HG03575 (cell line): ENCODE results near the gene GRM7.

Source experiments
- ATAC-seq: cut with Tn5 transposase; IDR thresholded peaks from one replicate; pipeline ENCODE4 v1.9.1; 2021; ENCODE audit not compliant: unreplicated experiment, insufficient number of reproducible peaks, low FRiP score; ENCODE audit errors: extremely low read depth

Gene GRM7

DNA sequence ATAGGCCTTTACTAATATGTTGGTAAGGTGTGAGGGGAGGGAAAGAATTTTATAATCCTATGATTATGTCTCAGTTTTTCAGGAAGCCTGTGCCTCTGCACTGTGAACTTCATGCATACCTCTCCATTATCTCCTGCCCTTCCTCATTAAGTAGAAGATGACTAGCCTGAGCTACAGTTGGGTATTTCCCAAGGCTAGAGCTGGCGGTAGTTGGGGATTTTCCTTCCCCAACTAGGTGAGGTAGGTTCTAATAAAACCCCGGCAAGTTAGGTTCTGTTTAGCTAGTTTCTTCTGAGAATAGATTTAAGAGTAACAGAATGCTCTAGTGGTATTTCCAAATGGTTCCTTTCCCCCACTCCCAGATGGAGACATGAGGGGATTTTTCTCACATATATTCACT is 414.5 kb downstream of the GRM7 start:
- no peak for ATAC-seq

DNA sequence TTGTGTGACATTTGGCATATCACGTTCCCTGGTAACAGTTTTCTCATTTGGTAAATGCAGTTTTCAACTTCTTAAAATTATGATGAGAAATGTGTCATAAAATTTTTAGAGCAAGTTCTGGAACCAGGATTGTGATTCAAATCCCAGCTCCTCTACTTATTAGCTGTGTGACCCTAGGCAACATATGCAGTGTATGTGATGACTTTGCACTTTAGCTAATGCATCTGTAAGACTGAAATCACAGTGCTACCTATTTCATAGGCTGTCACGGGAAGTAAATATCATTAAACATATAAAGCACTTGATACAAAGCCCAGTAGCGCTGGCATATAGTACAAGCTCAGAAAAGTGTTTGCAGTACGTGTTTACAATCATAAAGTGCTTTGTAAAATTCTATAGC is 419.4 kb downstream of the GRM7 start:
- ATAC-seq = no peak

DNA sequence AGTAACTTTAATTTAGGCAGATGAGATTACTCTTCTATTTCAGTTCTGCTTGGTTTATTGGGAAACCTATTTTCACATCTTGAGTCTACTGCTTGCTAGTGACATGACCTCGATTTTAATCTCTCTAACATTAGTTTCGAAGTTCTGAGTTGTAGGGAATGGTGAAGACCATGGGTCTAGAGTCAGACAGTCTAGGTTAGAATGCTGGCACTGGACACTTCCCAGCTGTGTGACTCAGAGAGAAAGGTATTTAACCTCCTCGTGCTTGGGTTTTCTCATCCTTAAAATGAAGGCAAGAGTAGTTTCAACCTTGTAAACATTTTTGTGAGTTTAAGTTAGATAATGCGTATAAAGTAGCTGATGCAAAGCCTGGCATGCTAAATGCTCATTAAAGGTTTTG is 422.1 kb downstream of the GRM7 start:
- ATAC-seq = no peak

DNA sequence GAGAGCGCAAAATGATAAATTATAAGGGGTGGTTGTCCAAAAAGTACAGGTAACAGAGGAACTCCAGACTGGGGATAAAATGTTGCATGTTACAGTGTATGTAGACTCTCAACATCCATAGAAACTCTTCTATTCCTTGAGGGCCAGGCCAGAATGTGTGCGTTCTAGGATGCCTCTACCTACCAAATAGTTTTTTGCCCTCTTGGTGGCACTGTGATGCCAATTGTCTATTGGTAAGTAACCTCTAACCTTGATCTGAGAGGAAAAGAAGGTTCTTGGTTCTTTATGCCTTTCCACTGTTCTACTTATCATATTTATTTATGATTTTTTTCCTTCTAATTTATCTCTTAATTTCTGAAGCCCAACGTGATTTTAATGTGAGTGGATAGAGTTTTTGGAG is 424.6 kb downstream of the GRM7 start:
- no peak for ATAC-seq

DNA sequence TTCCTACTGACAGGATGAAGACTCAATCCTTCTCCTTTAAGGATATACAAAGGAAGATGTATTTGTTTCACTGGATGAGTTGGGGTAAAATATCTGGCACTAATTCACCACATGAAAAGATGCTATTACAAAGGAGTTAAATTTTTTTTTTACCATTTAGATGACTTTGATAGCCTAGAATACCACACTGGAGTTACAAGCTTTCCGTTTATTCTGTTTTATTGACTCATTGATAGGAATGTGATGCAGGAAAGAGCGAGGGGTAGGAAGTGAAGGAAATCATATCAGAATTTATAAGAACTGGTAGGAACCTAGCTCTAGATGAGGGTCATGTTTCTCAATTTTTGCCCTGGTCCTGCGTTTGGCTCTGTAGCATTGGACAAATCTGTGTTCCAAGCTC is 427.2 kb downstream of the GRM7 start:
- no peak for ATAC-seq

DNA sequence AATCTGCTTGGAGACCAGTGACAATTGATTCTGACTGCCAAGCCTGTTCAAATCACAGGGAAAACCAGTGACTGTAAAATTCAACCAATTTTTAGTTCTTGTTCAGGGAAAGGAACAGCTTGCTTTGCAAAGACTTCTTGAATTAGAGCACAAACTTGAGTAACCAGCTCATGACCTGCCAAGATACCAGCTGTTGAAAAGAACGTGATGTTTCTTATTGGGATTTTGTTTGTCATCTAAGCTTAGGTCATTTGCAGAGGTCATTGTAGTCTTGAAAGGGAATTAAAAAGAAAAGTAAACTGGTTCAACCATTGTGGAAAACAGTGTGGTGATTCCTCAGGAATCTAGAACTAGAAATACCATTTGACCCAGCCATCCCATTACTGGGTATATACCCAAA is 428.2 kb downstream of the GRM7 start:
- no peak for ATAC-seq

DNA sequence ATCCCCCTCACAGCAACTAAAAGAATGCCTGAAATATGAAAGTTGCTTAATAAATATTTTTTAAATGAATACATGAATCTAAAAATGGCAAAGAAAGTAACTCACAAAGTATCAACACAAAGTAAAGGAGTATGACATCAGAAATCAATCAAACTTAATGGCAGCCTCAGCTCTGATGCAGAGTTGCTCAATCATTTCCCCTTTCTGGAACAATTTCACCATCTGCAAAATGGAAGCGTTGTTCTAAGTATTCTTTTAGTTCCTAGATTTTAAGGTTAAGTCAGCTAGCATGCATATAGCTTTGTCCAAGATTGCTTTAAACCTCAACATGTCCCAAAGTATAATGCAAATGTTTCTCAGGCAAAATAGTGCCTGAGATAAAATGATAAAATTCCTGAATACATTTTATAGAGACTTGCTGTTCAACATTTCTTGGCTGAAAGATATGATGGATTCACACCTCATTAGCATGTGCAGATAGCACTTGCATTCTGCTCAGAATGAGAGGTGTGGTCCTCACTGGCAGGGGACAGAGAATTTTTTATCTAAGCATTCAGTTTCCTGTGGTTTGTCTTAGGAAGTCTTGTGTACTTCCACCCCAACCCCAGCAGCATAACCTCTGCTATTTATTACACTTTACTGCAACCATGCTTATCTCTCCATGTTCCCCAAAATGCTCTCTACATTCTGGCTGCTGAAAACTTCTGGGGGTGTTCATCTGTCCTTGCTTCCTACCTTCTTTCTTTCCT is 429.3 kb downstream of the GRM7 start:
- ATAC-seq = no peak

DNA sequence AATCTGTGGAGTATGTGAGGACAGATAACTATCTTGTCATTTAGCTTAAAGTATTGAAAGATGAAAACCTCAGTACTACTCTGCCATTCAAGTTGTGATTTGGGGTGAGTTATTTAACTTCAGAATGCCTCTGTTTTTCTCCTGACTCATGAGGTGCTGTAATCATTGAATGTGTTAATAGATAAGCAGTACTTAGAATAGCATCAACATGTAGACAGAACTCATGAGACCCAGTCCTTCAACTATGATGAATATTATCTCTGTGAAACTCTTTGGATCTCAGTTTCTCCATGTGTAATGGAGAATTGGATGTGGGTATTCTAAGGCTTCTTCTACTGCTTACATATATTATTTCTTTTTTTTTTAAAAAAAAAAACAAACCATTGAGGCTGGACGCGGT is 431.4 kb downstream of the GRM7 start:
- ATAC-seq = no peak

DNA sequence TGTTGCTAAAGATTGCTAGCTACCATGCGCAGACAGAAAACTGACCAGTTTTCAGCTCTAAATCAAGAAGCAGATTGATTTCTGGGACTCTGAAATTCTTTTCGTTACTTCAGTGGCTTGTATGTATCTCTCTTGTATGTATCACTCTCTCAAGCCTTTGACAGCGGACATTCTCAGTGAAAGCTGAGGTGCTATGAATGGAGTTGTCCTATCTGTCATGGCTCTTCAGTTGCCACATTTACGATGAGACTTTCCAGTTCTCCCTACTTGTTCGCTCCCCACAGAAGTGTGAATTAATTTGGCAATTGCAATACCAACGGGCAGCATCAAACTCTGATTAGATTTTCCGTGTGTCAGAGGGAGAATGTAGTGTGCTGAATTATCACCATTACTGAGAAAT is 432.4 kb downstream of the GRM7 start:
- no peak for ATAC-seq

DNA sequence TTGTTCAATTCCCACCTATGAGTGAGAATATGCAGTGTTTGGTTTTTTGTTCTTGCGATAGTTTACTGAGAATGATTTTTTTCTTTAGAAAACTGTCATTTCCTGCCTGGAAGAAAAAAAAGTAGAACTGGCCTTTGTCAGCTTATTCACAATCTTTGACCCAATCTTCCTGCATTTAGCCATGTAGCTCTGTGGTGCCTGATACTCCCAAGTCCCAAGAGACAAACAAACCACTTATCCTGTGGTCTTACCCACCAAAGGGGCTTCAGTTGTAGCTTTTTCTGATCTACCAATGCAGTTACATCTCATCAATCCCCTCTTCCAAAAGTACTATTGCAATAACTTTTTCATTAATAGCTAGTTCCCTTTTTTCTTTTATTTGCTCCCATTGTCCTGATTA is 444.6 kb downstream of the GRM7 start:
- no peak for ATAC-seq

DNA sequence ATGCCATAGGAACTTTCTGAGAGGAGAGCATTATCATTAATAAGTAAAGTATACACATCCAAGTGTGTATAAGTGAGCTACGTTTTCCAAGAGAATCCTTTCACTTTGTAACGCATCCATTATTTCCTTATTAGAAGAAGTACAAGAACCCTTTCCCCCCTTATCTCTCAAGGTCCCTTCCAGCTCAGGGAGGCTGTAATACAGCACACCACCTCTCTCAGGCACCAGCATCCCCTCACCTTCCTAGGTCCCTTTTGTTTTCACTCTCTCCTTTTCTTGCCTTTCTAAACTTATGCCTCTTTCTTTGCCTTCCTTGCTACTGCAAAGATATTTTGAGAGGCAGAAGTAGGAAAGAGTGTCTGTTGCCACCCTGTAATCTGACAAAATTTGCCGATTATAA is 446.0 kb downstream of the GRM7 start:
- no peak for ATAC-seq

DNA sequence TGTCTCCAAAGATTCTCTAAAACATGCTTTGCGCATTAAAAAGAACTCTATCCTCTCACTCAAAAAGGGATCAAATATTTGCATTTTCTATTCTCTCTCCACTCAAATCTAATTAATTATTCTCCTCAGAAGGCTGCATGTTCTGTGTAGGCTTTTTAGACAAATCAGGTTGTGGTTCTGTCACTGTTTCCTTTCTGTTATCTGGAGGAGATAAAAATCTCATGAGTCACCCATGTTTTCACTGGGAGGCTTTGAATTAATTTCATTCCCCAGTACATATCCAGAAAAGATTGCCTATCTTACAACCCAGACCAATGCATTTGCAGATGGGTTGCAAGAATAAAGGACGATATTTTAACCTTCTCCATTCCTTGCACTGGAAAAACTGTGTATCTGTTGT is 446.5 kb downstream of the GRM7 start:
- ATAC-seq = no peak

DNA sequence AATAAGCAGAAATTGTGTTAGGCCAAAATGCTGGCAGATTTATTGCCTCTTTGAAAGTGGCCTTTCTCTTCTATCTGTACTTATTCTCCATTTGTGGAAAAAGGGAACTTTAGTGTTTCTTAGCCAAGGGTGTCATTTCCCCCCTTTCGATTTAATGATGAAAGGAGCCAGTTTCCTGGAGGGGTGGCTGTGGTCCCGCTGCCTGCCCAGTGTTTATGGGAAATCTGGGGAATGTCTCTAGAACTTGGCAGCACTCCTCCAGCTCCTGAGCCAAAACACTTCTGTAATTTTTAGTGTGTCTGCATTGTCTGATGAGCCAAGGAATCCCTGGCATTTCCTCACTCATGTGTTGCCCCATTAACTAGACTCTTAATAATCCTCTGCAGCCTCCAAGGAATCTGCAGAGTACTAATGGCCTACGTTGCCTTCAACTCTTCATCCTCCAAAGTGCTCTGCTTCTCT is 448.8 kb downstream of the GRM7 start:
- no peak for ATAC-seq

DNA sequence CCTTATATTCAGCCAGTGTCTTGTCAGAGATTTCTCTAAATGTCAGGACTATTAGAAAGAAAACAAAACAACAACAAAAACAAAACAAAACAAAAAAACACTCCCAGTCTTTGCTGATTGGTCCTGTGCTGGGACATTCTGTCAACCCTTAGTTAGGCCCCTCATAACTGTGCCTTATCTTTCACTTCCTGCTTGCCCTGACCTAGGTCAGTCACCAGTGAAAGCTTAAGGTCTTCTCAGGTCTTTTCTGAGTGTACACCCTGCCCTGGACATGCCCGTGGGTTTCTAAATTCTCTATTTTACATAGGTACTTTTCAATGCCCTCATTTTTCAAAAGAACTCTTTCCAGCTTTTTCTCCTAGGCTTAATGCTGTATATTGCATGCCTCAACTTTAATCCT is 454.1 kb downstream of the GRM7 start:
- ATAC-seq = no peak

DNA sequence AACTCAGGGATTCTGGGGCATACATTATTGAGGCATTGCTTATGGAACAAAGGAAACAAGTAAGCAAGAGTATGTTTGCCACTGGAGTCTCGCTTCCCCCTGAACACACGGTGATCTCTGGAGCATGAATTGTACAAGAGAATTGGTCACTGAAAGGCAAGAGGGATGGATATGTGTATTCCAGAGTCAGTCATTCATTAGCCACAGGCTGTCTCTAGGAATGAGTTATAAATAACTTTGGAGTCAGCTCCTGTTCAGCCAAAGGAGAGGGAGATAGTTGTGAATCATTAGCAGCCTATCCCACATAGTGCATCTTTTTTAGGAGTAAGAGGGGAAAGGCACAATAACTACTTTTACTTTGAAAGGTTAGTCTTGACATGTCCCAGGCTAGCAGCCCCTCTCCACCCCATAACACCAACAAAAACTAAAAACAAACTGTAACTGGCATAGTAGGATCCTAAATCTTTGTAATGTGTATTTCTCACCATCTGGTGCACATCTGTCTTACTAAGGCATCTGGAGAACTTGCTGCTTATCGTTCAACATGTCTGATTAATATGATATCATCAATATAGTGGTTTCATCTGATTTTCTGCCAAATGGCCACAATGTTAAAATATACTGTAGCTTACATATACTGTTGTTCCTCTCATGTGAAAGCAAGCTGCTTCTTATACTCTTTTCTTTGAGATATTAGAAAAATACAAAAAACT is 462.2 kb downstream of the GRM7 start:
- ATAC-seq = no peak

DNA sequence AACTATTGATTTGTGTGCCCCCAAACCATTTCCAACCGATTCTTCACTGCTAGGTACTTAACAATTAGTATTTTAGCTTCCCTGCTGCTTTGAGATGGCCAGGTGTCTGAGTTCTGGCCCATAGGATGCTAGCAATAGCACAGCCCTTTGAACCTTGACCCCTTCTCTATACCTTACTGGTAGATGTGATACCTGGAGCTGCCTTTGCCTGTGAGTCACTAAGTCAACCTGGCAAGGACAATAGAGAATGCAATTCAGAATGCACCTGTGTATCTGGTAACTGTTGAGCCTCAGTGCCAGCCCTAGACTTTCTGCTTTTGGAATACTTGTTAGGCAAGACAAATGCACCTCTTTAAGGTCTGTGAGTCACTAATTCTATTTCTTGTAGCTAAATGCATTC is 467.4 kb downstream of the GRM7 start:
- ATAC-seq = no peak

DNA sequence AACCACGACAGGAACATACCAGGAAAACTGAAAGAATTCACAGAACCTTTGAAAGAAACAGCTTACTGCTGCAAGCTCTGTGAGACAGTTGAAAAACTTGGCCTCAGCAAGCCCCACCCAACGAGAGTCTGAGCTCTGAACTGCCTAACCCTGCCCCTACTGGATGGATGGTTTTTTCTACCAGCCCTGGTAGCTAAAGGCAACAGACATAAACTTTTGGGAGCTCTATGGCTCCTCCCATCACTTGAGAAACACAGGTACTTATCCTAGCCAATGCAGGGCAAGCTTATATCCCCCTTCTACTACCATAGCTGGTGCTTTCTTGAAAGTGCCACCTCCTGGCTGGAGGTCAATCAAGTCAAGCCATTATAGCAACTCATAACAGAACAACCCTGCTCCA is 471.8 kb downstream of the GRM7 start:
- ATAC-seq = no peak

DNA sequence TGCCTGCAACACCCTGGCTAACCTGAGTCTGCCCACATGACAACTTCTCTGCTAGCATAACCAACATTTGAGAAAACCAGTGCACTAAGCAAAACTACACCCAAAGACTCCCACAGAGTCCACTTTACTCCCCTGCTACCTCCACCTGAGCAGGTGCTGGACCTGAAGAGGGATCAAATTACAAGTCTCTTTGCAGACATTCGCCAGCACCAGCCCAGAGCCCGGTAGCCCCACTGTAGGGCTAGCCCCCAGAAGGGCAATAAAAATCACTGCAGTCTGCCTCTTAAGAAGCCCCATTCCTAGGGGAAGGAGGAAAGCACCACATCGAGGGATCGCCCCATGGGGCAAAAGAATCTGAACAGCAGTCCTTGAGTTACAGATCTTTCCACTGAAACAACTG is 472.2 kb downstream of the GRM7 start:
- no peak for ATAC-seq

DNA sequence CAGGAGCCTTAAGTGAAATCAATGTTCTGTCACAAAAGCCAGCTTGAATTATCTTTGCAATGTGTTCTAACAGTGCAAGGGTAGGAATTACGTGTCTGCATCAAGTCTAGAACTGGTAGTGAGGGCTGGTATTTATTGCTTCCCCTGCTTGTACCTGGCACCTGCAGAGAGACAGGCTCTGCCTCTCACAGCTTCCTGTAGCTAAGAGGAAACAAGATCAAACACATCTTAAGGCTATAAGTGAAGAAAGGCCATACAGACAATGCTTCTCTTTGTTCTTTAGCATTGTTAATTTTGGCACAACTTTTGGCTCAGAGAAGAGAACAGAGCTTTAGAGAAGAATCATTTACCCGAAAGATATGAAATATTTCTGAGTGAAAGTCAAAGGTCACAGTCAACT is 479.9 kb downstream of the GRM7 start:
- ATAC-seq = no peak

DNA sequence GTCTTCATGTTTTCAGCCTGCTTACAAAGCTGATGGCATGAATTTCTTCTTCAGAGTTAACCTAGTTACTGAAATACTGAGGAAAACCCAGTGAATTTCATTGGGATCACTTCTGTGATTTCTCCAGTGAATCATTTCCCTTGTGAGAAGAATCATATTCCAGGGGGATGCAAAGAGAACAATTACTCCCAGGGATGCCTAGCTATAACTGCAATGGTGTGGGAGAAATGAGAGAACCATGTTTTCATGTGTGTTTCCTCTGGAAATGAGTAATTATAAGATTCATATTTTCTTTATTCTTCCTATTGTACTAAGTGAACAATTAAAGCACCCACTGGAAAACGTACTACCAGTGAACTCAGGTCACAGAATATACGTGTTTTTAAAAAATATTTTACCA is 485.4 kb downstream of the GRM7 start:
- no peak for ATAC-seq

DNA sequence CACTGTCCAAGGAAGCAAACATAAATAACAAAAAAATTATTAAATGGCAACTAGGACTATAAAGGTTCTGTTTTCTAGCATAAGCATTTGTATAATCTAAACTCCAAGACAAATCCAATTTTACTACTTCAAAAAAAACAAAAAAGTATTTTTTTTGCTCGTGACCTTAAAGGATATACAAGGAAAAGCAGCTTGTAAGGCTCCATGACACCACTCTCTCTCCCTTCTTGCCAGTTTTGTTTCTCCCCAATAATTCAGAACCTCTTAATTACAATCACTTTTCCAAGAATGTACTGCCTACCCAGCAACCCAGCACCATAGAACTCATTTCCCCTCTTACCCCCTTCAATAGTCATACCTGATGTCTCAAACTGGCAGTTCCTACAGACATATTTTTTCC is 496.2 kb downstream of the GRM7 start:
- no peak for ATAC-seq
